K562 (cell line): ENCODE measurements around the gene BCHE. TPM values are rescaled to one million over a fixed set of nuclear protein-coding genes. Genes with fewer than 3 reads are reported as not detected.

ENCODE experiments used
- ATAC-seq: fragments of 200-7000 bp; cut with Tn5 transposase; 3 replicates; pipeline ENCODE4 v1.9.1; 2020; ENCODE audit warnings: moderate library complexity
- BruUV-seq: library from RNA; stranded (reverse); fragments of 400-500 nt; replicated peaks from 2 replicates; lab custom pipeline; 2021; lab: Mats Ljungman, UMichigan
- CTCF ChIA-PET: fragments of 300-600 bp; formaldehyde crosslinking; extraction: SDS; loops from one replicate; lab custom pipeline; 2021; ENCODE audit warnings: low intra/inter-chr PET ratio; lab: Yijun Ruan, JAX
- POLR2A ChIA-PET: fragments of 300-600, 350-650 bp; sonication (Branson Sonifier 250); formaldehyde crosslinking; extraction: SDS; loops from one replicate; lab custom pipeline; 2021; ENCODE audit warnings: antibody characterized with exemption, inconsistent platforms; lab: Yijun Ruan, JAX
- DNase-seq, 4 experiments: peaks; one replicate each; pipeline versions ENCODE4 v3.0.0 to v3.0.0-alpha.2; 2011 to 2018; ENCODE audit warnings: low spot score in 3 of 4, mixed read lengths in 3 of 4; ENCODE audit errors: extremely low read depth in 1 of 4
- FAIRE-seq: peaks from 2 replicates; lab custom pipeline; 2011; peaks lifted over from hg19 to GRCh38; lab: Jason Lieb, UNC
- H2AFZ ChIP-seq: 2 replicates; pipeline ENCODE4 v1.6.0; 2011; ENCODE audit warnings: low read depth, low read length, control low read depth, inconsistent platforms
- H3K27ac ChIP-seq: fragments of 200-600 bp; 3 replicates; pipeline ENCODE4 v1.8.0; 2011; ENCODE audit warnings: low read depth, mild to moderate bottlenecking, control low read depth, inconsistent platforms, low read length, moderate library complexity, mixed read lengths; ENCODE audit errors: extremely low read depth
- H3K27me3 ChIP-seq, 2 experiments: fragments of 300-600 bp in 1 of 2; 2 replicates in 1 of 2; 3 replicates in 1 of 2; pipeline versions ENCODE4 v1.6.0 to v1.8.0; 2011; ENCODE audit warnings: inconsistent platforms in 2 of 2, low read length in 2 of 2, mild to moderate bottlenecking in 1 of 2, mixed read lengths in 1 of 2, moderate library complexity in 1 of 2; ENCODE audit not compliant: control insufficient read depth in 2 of 2, insufficient read depth in 2 of 2
- H3K36me3 ChIP-seq: fragments of 300-600 bp; 3 replicates; pipeline ENCODE4 v1.8.0; 2011; ENCODE audit warnings: mild to moderate bottlenecking, low read length, inconsistent platforms; ENCODE audit not compliant: control insufficient read depth, insufficient read depth
- H3K4me1 ChIP-seq, 2 experiments: fragments of 200-600 bp in 1 of 2; replicated peaks in 1 of 2; 2 replicates in 1 of 2; 3 replicates in 1 of 2; pipeline versions ENCODE4 v1.5.1 to v1.8.0; 2011; ENCODE audit warnings: inconsistent platforms in 2 of 2, low read length in 2 of 2, mild to moderate bottlenecking in 1 of 2, mixed read lengths in 1 of 2, moderate library complexity in 1 of 2; ENCODE audit not compliant: control insufficient read depth in 2 of 2, insufficient read depth in 2 of 2
- H3K4me2 ChIP-seq: 2 replicates; pipeline ENCODE4 v1.6.1; 2011; ENCODE audit warnings: low read length, control low read depth, inconsistent platforms, mixed read lengths; ENCODE audit not compliant: insufficient read depth
- H3K4me3 ChIP-seq: fragments of 200-600 bp; sonication (generic), shearing (Covaris generic); 2 replicates; pipeline ENCODE4 v1.5.1; 2016; ENCODE audit warnings: control low read depth, inconsistent platforms
- H3K79me2 ChIP-seq: fragments of 200-600 bp; 3 replicates; pipeline ENCODE4 v1.8.0; 2011; ENCODE audit warnings: low read length, inconsistent platforms; ENCODE audit not compliant: control insufficient read depth, insufficient read depth
- H3K9ac ChIP-seq, 2 experiments: 2 replicates each; pipeline versions ENCODE4 v1.6.0 to v1.6.1; 2011; ENCODE audit warnings: low read depth in 2 of 2, low read length in 2 of 2, control low read depth in 1 of 2, inconsistent platforms in 1 of 2, mild to moderate bottlenecking in 1 of 2, mixed read lengths in 1 of 2; ENCODE audit not compliant: insufficient read depth in 1 of 2
- H3K9me1 ChIP-seq: one replicate; pipeline ENCODE4 v1.6.0; 2011; ENCODE audit warnings: inconsistent platforms, mild to moderate bottlenecking, low read length, moderate library complexity; ENCODE audit not compliant: control insufficient read depth, insufficient read depth
- H3K9me3 ChIP-seq: replicated peaks from 2 replicates; pipeline ENCODE4 v1.5.1; 2011; ENCODE audit warnings: low read depth, low read length, inconsistent platforms; ENCODE audit not compliant: control insufficient read depth, insufficient read depth
- H4K20me1 ChIP-seq: replicated peaks from 2 replicates; pipeline ENCODE4 v1.6.1; 2011; ENCODE audit warnings: low read length, inconsistent platforms, mixed read lengths; ENCODE audit not compliant: control insufficient read depth, insufficient read depth
- CBX8 ChIP-seq: fragments of 200-600 bp; sonication (generic); IDR thresholded peaks from 2 replicates; pipeline ENCODE4 v1.6.1; 2012; ENCODE audit warnings: borderline replicate concordance, mixed run types, low read depth, mild to moderate bottlenecking, moderate library complexity, mixed read lengths, low read length, control low read depth, inconsistent platforms; ENCODE audit not compliant: poor library complexity, severe bottlenecking; ENCODE audit errors: extremely low read depth
- GATAD2B ChIP-seq: fragments of 450-650 bp; IDR thresholded peaks from 2 replicates; pipeline ENCODE4 v1.6.1; 2017; ENCODE audit warnings: mild to moderate bottlenecking, borderline replicate concordance
- HES1 ChIP-seq: fragments of 450-650 bp; IDR thresholded peaks from 2 replicates; pipeline ENCODE4 v1.6.1; 2016; ENCODE audit warnings: low read depth, mild to moderate bottlenecking, moderate library complexity
- WGBS: fragments of 100-300 bp; shearing (Covaris generic); methylation state at CpG from one replicate; pipeline ENCODE4 v1.1.6; 2016; ENCODE audit warnings: low coverage, mixed read lengths; ENCODE audit not compliant: insufficient coverage; ENCODE audit errors: missing lambda C conversion rate; 5-methylcytosine and 5-hydroxymethylcytosine counted together
- in situ Hi-C: fragments of 300-500 bp; cut with MboI; formaldehyde crosslinking; loops from 4 replicates; pipeline ENCODE4 v1.15.0; 2018; ENCODE audit warnings: inconsistent platforms, mixed read lengths
- intact Hi-C: fragments of 100-400 bp; cut with micrococcal nuclease; formaldehyde crosslinking; loops from 2 replicates; pipeline ENCODE4 v1.14.2; 2022
- polyA plus RNA-seq, 8 experiments: library from polyadenylated mRNA; depleted of rRNA in 4 of 8; stranded (reverse) in 5 of 8; unstranded in 3 of 8; fragments of >200 nt; fragmentation: Nextera tagmentation in 2 of 8; fragmentation: Illumina TruSeq in 1 of 8; extraction: Ambion mirVana in 2 of 8; extraction: Trizol in 1 of 8; gene quantifications; 2 replicates each; pipeline versions ENCODE4 v1.2.1 to v1.2.3, GENCODE V29; 2011 to 2014; ENCODE audit warnings: inconsistent platforms in 1 of 8, missing spikeins in 1 of 8
- total RNA-seq, 7 experiments: library from RNA; depleted of rRNA in 6 of 7; stranded (reverse); fragments of >200 nt in 6 of 7; fragmentation: Illumina TruSeq in 2 of 7; extraction: Trizol in 2 of 7; gene quantifications; 2 replicates each; pipeline versions ENCODE4 v1.2.1 to v1.2.3, GENCODE V29; 2011 to 2021; ENCODE audit warnings: low replicate concordance in 1 of 7
- TF ChIP-seq, protein P1 (sequence below): fragments of 450-650 bp; IDR thresholded peaks from 2 replicates; pipeline ENCODE4 v1.6.1; 2014; ENCODE audit warnings: low read depth, mild to moderate bottlenecking, moderate library complexity, borderline replicate concordance

The BCHE gene
- total and polyA plus RNA-seq, 9 of the 15 experiments (the other 6 are each of a cell fraction or from before 2014, with no cell fraction given), result 0.09 to 0.24 (median 0.12) TPM; not detected in 2

DNA sequence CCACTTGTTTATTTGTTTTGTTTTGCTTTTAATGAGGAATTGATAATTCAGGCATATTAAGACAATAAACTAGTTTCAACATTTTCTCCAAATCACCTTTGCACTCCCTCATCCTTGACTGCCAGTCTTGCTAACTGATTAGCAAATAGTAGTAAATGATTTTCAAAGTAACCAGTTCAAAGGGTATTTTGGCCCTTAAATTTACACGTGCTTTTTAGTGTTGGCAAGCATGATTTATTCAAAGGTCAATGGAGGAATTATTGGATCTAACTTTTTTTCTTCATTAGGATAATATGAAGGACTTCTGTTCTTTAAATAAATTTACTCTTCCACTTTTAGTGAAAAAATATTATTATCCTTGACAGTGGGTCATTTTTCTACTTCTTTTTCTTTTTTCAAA lies 53.8 kb downstream of the BCHE start:
- 0% methylated on average over 1 of the region's 1 CpG for WGBS
- Histone ChIP-seq H3K27me3 (no peaks in the 10 kb centered on the region), H3K79me2 (no peaks in the 10 kb centered on the region), H3K9me1 (no peaks in the 10 kb centered on the region), H3K9ac (no peak overlapping the region), H3K27ac (no peak overlapping the region), H3K9me3 (0 out of 2 replicates have a peak, but pooled peaks cover 2% of the 10 kb centered on the region), H3K4me1 (no peaks in the 10 kb centered on the region), H3K4me2 (no peak overlapping the region), H3K4me3 (no peak overlapping the region), H2AFZ (no peak overlapping the region), H4K20me1 (no peaks in the 10 kb centered on the region)
- DNase-seq, result no peak
- FAIRE-seq, result no peak
- no peak for ATAC-seq
- BruUV-seq, result no TSS peak
- POLR2A ChIA-PET, result no interaction called here
- intact Hi-C loops, result no loop called here
- CTCF ChIA-PET, result no interaction called here
- in situ Hi-C loops, result no loop called here
- TF ChIP-seq, protein P1, sequence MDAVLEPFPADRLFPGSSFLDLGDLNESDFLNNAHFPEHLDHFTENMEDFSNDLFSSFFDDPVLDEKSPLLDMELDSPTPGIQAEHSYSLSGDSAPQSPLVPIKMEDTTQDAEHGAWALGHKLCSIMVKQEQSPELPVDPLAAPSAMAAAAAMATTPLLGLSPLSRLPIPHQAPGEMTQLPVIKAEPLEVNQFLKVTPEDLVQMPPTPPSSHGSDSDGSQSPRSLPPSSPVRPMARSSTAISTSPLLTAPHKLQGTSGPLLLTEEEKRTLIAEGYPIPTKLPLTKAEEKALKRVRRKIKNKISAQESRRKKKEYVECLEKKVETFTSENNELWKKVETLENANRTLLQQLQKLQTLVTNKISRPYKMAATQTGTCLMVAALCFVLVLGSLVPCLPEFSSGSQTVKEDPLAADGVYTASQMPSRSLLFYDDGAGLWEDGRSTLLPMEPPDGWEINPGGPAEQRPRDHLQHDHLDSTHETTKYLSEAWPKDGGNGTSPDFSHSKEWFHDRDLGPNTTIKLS, result no peak
- TF ChIP-seq CBX8, result no peak
- TF ChIP-seq GATAD2B, result no peak
- no peak for TF ChIP-seq HES1
- TF ChIP-seq, all 486 proteins: peak for 0
- no peaks in the 10 kb centered on the region for H3K36me3 ChIP-seq
